ENCODE data around the gene CDR2.

DNA sequence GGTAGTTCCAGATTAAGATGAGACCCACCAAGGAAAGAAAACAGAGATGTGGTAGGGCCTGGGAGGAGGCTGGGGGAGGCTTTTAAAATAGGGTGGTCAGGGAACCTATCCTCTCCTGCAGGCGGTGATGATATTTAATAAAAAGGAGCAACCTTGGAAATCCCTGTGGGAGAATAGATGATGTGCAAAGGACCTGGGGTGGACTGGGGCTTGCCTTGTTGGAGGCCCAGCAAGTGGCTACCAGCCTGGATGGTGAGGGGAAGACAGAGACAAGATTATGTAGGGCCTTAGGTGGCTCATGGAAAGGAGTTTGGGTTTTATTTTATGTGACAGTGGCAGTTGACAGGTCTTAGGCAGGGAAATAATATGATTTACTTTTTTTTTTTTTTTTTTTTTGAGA is 75.4 kb downstream of the CDR2 start:
- TF ChIP-seq SAFB2 (CRISPR knock-in tag; IDR thresholded peaks at IDR 0.05; ENCODE audit: borderline replicate concordance, low read depth) (no peak), POLR2AphosphoS5 (IDR thresholded peaks at IDR 0.05; ENCODE audit: low read depth, low read length) (no peak), TCF7 (IDR thresholded peaks at IDR 0.05; ENCODE audit: low read depth) (no peak), RAD21 (CRISPR knock-in tag; IDR thresholded peaks at IDR 0.05) (no peak), ZNF282 (IDR thresholded peaks at IDR 0.05; ENCODE audit: partially characterized antibody) (no peak), TRIM24 (CRISPR knock-in tag; IDR thresholded peaks at IDR 0.05) (no peak), ZNF343 (CRISPR knock-in tag; IDR thresholded peaks at IDR 0.05) (no peak), SMARCE1 (IDR thresholded peaks at IDR 0.05; ENCODE audit: borderline replicate concordance) (no peak), POLR2A (IDR thresholded peaks at IDR 0.05; ENCODE audit: insufficient read depth in 1 of 2, low read depth in 2 of 2, low read length in 2 of 2) (no peak)
- TF ChIP-seq, protein P1, sequence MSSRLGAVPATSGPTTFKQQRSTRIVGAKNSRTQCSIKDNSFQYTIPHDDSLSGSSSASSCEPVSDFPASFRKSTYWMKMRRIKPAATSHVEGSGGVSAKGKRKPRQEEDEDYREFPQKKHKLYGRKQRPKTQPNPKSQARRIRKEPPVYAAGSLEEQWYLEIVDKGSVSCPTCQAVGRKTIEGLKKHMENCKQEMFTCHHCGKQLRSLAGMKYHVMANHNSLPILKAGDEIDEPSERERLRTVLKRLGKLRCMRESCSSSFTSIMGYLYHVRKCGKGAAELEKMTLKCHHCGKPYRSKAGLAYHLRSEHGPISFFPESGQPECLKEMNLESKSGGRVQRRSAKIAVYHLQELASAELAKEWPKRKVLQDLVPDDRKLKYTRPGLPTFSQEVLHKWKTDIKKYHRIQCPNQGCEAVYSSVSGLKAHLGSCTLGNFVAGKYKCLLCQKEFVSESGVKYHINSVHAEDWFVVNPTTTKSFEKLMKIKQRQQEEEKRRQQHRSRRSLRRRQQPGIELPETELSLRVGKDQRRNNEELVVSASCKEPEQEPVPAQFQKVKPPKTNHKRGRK (CRISPR knock-in tag; IDR thresholded peaks at IDR 0.05) = no peak
- TF ChIP-seq, protein P2, sequence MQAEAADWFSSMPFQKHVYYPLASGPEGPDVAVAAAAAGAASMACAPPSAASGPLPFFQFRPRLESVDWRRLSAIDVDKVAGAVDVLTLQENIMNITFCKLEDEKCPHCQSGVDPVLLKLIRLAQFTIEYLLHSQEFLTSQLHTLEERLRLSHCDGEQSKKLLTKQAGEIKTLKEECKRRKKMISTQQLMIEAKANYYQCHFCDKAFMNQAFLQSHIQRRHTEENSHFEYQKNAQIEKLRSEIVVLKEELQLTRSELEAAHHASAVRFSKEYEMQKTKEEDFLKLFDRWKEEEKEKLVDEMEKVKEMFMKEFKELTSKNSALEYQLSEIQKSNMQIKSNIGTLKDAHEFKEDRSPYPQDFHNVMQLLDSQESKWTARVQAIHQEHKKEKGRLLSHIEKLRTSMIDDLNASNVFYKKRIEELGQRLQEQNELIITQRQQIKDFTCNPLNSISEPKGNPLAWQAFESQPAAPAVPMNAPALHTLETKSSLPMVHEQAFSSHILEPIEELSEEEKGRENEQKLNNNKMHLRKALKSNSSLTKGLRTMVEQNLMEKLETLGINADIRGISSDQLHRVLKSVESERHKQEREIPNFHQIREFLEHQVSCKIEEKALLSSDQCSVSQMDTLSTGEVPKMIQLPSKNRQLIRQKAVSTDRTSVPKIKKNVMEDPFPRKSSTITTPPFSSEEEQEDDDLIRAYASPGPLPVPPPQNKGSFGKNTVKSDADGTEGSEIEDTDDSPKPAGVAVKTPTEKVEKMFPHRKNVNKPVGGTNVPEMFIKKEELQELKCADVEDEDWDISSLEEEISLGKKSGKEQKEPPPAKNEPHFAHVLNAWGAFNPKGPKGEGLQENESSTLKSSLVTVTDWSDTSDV (CRISPR knock-in tag; IDR thresholded peaks at IDR 0.05) = no peak

All from HepG2 (cell line).